ENCODE data around the gene FHAD1. TPM values are rescaled to one million over a fixed set of nuclear protein-coding genes. Genes with fewer than 3 reads are reported as not detected.

The FHAD1 gene
- total and polyA plus RNA-seq, 2 experiments from 2014 or later: 0.13 to 0.68 TPM

DNA sequence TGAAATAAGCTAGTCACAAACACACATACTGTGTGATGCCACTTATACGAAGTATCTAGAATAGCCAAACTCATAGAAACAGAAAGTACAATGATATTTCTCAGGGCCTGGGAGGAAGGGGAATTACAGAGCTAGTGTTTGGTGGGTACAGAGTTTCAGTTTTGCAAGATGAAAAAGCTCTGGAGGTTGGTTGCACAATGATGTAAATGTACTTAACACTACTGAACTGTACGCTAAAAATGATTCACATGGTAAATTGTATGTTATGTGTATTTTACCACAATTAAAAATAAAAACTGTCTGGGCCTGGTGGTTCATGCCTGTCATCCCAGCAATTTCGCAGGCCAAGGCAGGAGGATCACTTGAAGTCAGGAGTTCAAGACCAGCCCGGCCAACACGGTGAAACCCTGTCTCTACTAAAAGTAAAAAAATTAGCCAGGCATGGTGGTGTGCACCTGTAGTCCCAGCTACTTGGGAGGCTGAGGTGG is 15.3 kb upstream of the FHAD1 start:
- Histone ChIP-seq H4K20me1 (ENCODE audit: insufficient read depth, poor library complexity, severe bottlenecking) (no peaks in the 10 kb centered on the region), H2AFZ (no peak overlapping the region), H3K9me3 (ENCODE audit: low read depth) (no peaks in the 10 kb centered on the region), H3K79me2 (no peaks in the 10 kb centered on the region), H3K36me3 (replicated peaks; ENCODE audit: insufficient read depth, low read depth) (no peaks in the 10 kb centered on the region), H3K4me1 (ENCODE audit: insufficient read depth) (no peaks in the 10 kb centered on the region), H3K4me3 (no peak overlapping the region), H3K27ac (no peak overlapping the region), H3K27me3 (no peaks in the 10 kb centered on the region), H3K4me2 (no peak overlapping the region), H3K9me2 (replicated peaks; ENCODE audit: insufficient read depth) (no peaks in the 10 kb centered on the region)
- WGBS (ENCODE audit: low lambda C conversion rate, missing lambda C conversion rate): 98% methylated on average over 5 of the region's 5 CpGs
- DNase-seq (ENCODE audit: low spot score): no peak
- TF ChIP-seq, protein P1, sequence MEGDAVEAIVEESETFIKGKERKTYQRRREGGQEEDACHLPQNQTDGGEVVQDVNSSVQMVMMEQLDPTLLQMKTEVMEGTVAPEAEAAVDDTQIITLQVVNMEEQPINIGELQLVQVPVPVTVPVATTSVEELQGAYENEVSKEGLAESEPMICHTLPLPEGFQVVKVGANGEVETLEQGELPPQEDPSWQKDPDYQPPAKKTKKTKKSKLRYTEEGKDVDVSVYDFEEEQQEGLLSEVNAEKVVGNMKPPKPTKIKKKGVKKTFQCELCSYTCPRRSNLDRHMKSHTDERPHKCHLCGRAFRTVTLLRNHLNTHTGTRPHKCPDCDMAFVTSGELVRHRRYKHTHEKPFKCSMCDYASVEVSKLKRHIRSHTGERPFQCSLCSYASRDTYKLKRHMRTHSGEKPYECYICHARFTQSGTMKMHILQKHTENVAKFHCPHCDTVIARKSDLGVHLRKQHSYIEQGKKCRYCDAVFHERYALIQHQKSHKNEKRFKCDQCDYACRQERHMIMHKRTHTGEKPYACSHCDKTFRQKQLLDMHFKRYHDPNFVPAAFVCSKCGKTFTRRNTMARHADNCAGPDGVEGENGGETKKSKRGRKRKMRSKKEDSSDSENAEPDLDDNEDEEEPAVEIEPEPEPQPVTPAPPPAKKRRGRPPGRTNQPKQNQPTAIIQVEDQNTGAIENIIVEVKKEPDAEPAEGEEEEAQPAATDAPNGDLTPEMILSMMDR (IDR thresholded peaks at IDR 0.05; ENCODE audit: poor library complexity): no peak
- TF ChIP-seq EZH2phosphoT487 (IDR thresholded peaks at IDR 0.05; ENCODE audit: low read depth, severe bottlenecking, unreplicated experiment) (no peak), EZH2 (IDR thresholded peaks at IDR 0.05; ENCODE audit: borderline replicate concordance) (no peak)

DNA sequence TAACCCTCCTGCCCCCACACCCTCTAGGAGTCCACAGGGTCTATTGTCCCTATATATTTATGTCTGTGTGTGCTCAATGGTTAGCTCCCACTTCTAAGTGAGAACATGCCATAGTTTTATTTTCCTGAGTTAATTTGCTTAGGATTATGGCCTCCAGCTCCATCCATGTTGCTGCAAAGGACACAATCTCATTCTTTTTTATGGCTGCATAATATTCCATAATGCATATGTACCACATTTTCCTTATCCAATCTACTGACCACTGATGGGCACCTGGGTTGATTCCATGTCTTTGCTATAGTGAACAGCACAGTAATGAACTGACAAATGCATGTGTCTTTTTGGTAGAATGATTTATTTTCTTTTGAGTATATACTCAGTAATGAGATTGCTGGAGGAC is 13.3 kb upstream of the FHAD1 start:
- Histone ChIP-seq H4K20me1 (ENCODE audit: insufficient read depth, poor library complexity, severe bottlenecking) (no peaks in the 10 kb centered on the region), H3K36me3 (replicated peaks; ENCODE audit: insufficient read depth, low read depth) (no peaks in the 10 kb centered on the region), H3K79me2 (no peaks in the 10 kb centered on the region), H3K4me1 (ENCODE audit: insufficient read depth) (no peaks in the 10 kb centered on the region), H3K9me3 (ENCODE audit: low read depth) (no peaks in the 10 kb centered on the region), H3K9me2 (replicated peaks; ENCODE audit: insufficient read depth) (no peaks in the 10 kb centered on the region), H2AFZ (no peak overlapping the region), H3K4me2 (no peak overlapping the region), H3K4me3 (no peak overlapping the region), H3K27me3 (no peaks in the 10 kb centered on the region), H3K27ac (no peak overlapping the region)
- DNase-seq (ENCODE audit: low spot score): no peak
- TF ChIP-seq EZH2 (IDR thresholded peaks at IDR 0.05; ENCODE audit: borderline replicate concordance): no peak
- TF ChIP-seq EZH2phosphoT487 (IDR thresholded peaks at IDR 0.05; ENCODE audit: low read depth, severe bottlenecking, unreplicated experiment): no peak
- TF ChIP-seq, protein P1 (IDR thresholded peaks at IDR 0.05; ENCODE audit: poor library complexity): no peak

DNA sequence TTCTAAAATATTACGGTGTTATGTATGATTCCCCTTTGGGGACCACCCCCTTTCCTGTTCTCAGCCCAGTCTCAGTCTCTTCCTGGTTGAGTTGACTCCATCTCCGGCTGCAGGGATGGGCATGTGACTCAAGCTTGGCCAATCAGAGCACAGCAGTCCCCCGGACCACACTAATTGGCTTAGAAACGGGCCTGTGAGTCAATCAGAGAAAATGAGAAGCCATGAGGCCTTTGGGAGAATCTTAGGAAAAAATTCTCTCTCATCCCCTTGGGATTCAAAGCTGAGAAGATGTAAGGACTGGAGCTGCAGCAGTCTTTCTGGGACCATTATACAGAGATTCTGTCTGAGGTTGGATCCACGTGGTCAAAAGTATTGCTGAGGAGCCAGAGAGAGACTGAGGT is 10.7 kb upstream of the FHAD1 start:
- no peak overlapping the region for H3K4me2 ChIP-seq
- no peak overlapping the region for H3K4me3 ChIP-seq
- H3K36me3 ChIP-seq (replicated peaks; ENCODE audit: insufficient read depth, low read depth): no peaks in the 10 kb centered on the region
- H3K27me3 ChIP-seq: no peaks in the 10 kb centered on the region
- H3K79me2 ChIP-seq: no peaks in the 10 kb centered on the region
- H3K27ac ChIP-seq: no peak overlapping the region
- TF ChIP-seq EZH2phosphoT487 (IDR thresholded peaks at IDR 0.05; ENCODE audit: low read depth, severe bottlenecking, unreplicated experiment) (no peak), EZH2 (IDR thresholded peaks at IDR 0.05; ENCODE audit: borderline replicate concordance) (no peak)
- TF ChIP-seq, protein P1 (IDR thresholded peaks at IDR 0.05; ENCODE audit: poor library complexity): no peak
- H4K20me1 ChIP-seq (ENCODE audit: insufficient read depth, poor library complexity, severe bottlenecking): no peaks in the 10 kb centered on the region
- no peaks in the 10 kb centered on the region for H3K9me3 ChIP-seq (ENCODE audit: low read depth)
- H2AFZ ChIP-seq: no peak overlapping the region
- H3K4me1 ChIP-seq (ENCODE audit: insufficient read depth): no peaks in the 10 kb centered on the region
- H3K9me2 ChIP-seq (replicated peaks; ENCODE audit: insufficient read depth): no peaks in the 10 kb centered on the region
- 85% methylated on average over 5 of the region's 5 CpGs for WGBS (ENCODE audit: low lambda C conversion rate, missing lambda C conversion rate)
- DNase-seq (ENCODE audit: low spot score): no peak

DNA sequence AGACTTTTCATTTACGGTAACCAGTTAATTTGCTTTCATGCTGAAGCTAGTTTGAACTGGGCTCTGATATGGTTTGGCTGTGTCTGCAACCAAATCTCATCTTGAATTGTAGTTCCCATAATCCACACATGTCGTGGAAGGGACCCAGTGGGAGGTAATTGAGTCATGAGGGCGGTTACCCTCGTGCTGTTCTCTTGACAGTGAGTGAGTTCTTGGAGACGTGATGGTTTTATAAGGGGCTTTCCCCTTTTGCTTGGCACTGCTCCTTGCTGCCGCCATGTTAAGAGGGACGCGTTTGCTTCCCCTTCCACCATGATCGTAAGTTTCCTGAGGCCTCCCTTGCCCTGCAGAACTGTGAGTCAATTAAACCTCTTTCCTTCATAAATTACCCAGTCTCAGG is 10.3 kb upstream of the FHAD1 start:
- no peak for DNase-seq (ENCODE audit: low spot score)
- Histone ChIP-seq H3K4me1 (ENCODE audit: insufficient read depth) (no peaks in the 10 kb centered on the region), H2AFZ (no peak overlapping the region), H3K4me2 (no peak overlapping the region), H3K79me2 (no peaks in the 10 kb centered on the region), H3K36me3 (replicated peaks; ENCODE audit: insufficient read depth, low read depth) (no peaks in the 10 kb centered on the region), H3K9me2 (replicated peaks; ENCODE audit: insufficient read depth) (no peaks in the 10 kb centered on the region), H4K20me1 (ENCODE audit: insufficient read depth, poor library complexity, severe bottlenecking) (no peaks in the 10 kb centered on the region), H3K27me3 (no peaks in the 10 kb centered on the region), H3K27ac (no peak overlapping the region), H3K4me3 (no peak overlapping the region), H3K9me3 (ENCODE audit: low read depth) (no peaks in the 10 kb centered on the region)
- TF ChIP-seq EZH2 (IDR thresholded peaks at IDR 0.05; ENCODE audit: borderline replicate concordance) (no peak), EZH2phosphoT487 (IDR thresholded peaks at IDR 0.05; ENCODE audit: low read depth, severe bottlenecking, unreplicated experiment) (no peak)
- TF ChIP-seq, protein P1 (IDR thresholded peaks at IDR 0.05; ENCODE audit: poor library complexity): no peak
- WGBS (ENCODE audit: low lambda C conversion rate, missing lambda C conversion rate): 90% methylated on average over 9 of the region's 9 CpGs

All from hepatocyte (in vitro differentiated cells).